Mesenchymal stem cell (in vitro differentiated cells and primary cell): Measurements from ENCODE around the gene PLPP4.

ENCODE experiments used
- DNase-seq: peaks from one replicate; pipeline ENCODE4 v3.0.0-alpha.2; 2013
- H2AFZ ChIP-seq: one replicate; pipeline ENCODE4 v1.6.1; 2013; ENCODE audit warnings: low read depth, mild to moderate bottlenecking, control low read depth, inconsistent platforms, low read length, moderate library complexity
- H2AK5ac ChIP-seq: 2 replicates; pipeline ENCODE4 v1.6.1; 2013; ENCODE audit warnings: low read length, moderate library complexity, mild to moderate bottlenecking, inconsistent platforms; ENCODE audit not compliant: severe bottlenecking
- H2BK120ac ChIP-seq: one replicate; pipeline ENCODE4 v1.6.1; 2013; ENCODE audit warnings: low read depth, mild to moderate bottlenecking, inconsistent platforms, low read length, moderate library complexity
- H2BK12ac ChIP-seq, 2 experiments: one replicate each; pipeline ENCODE4 v1.6.1; 2013; ENCODE audit warnings: inconsistent platforms in 2 of 2, low read length in 2 of 2, mild to moderate bottlenecking in 2 of 2, moderate library complexity in 2 of 2, control low read depth in 1 of 2
- H2BK15ac ChIP-seq: one replicate; pipeline ENCODE4 v1.6.1; 2013; ENCODE audit warnings: mild to moderate bottlenecking, low read depth, inconsistent platforms; ENCODE audit not compliant: poor library complexity, severe bottlenecking
- H2BK5ac ChIP-seq: 2 replicates; pipeline ENCODE4 v1.6.1; 2013; ENCODE audit warnings: low read depth, mild to moderate bottlenecking, low read length, control low read depth, inconsistent platforms; ENCODE audit not compliant: poor library complexity, severe bottlenecking
- H3K14ac ChIP-seq, 2 experiments: one replicate each; pipeline ENCODE4 v1.6.1; 2013; ENCODE audit warnings: inconsistent platforms in 2 of 2, low read length in 2 of 2, control low read depth in 1 of 2, mild to moderate bottlenecking in 1 of 2, moderate library complexity in 1 of 2
- H3K18ac ChIP-seq, 2 experiments: one replicate each; pipeline ENCODE4 v1.6.1; 2013; ENCODE audit warnings: inconsistent platforms in 2 of 2, low read length in 2 of 2, control low read depth in 1 of 2, low read depth in 1 of 2, mild to moderate bottlenecking in 1 of 2
- H3K23ac ChIP-seq, 2 experiments: one replicate each; pipeline ENCODE4 v1.6.1; 2013; ENCODE audit warnings: inconsistent platforms in 2 of 2, low read length in 2 of 2, mild to moderate bottlenecking in 2 of 2, moderate library complexity in 2 of 2, control low read depth in 1 of 2
- H3K27ac ChIP-seq: 2 replicates; pipeline ENCODE4 v1.5.1; 2013; ENCODE audit warnings: mild to moderate bottlenecking, moderate library complexity, low read length, control low read depth, inconsistent platforms; ENCODE audit not compliant: poor library complexity, severe bottlenecking
- H3K27me3 ChIP-seq, 2 experiments: 2 replicates each; pipeline versions ENCODE4 v1.6.1 to v1.7.0; 2013; ENCODE audit warnings: low read length in 2 of 2, mild to moderate bottlenecking in 2 of 2, moderate library complexity in 2 of 2, control low read depth in 1 of 2, inconsistent platforms in 1 of 2; ENCODE audit not compliant: control insufficient read depth in 1 of 2, insufficient read depth in 1 of 2
- H3K36me3 ChIP-seq, 2 experiments: 2 replicates each; pipeline versions ENCODE4 v1.6.1 to v1.7.0; 2013; ENCODE audit warnings: low read length in 2 of 2, control low read depth in 1 of 2, inconsistent platforms in 1 of 2, low read depth in 1 of 2, mild to moderate bottlenecking in 1 of 2; ENCODE audit not compliant: insufficient read depth in 2 of 2, control insufficient read depth in 1 of 2
- H3K4ac ChIP-seq, 2 experiments: one replicate each; pipeline ENCODE4 v1.6.1; 2013; ENCODE audit warnings: inconsistent platforms in 2 of 2, low read length in 2 of 2, mild to moderate bottlenecking in 2 of 2, moderate library complexity in 2 of 2, control low read depth in 1 of 2, low read depth in 1 of 2
- H3K4me1 ChIP-seq: 2 replicates; pipeline ENCODE4 v1.6.1; 2013; ENCODE audit warnings: low read depth, low read length, control low read depth; ENCODE audit not compliant: control insufficient read depth, insufficient read depth
- H3K4me2 ChIP-seq: 2 replicates; pipeline ENCODE4 v1.6.1; 2013; ENCODE audit warnings: low read length, mild to moderate bottlenecking, inconsistent platforms; ENCODE audit not compliant: poor library complexity, severe bottlenecking
- H3K4me3 ChIP-seq, 2 experiments: 2 replicates each; pipeline versions ENCODE4 v1.5.1 to v1.7.0; 2013; ENCODE audit warnings: low read length in 2 of 2, mild to moderate bottlenecking in 2 of 2, control low read depth in 1 of 2, low read depth in 1 of 2; ENCODE audit not compliant: insufficient read depth in 1 of 2
- H3K79me1 ChIP-seq: replicated peaks from 2 replicates; pipeline ENCODE4 v1.6.1; 2013; ENCODE audit warnings: mild to moderate bottlenecking, control low read depth, low read length, inconsistent platforms; ENCODE audit not compliant: poor library complexity, severe bottlenecking
- H3K9ac ChIP-seq: 2 replicates; pipeline ENCODE4 v1.7.0; 2013; ENCODE audit warnings: mild to moderate bottlenecking, low read length, moderate library complexity
- H3K9me3 ChIP-seq: 2 replicates; pipeline ENCODE4 v1.7.0; 2013; ENCODE audit warnings: mild to moderate bottlenecking, low read length; ENCODE audit not compliant: control insufficient read depth
- H4K8ac ChIP-seq: one replicate; pipeline ENCODE4 v1.6.1; 2013; ENCODE audit warnings: inconsistent platforms, mild to moderate bottlenecking, low read length, moderate library complexity
- H4K91ac ChIP-seq: one replicate; pipeline ENCODE4 v1.6.1; 2013; ENCODE audit warnings: mild to moderate bottlenecking, low read length, inconsistent platforms
- WGBS: methylation state at CpG from one replicate; pipeline ENCODE4 v1.1.7; 2013; ENCODE audit warnings: mixed read lengths; 5-methylcytosine and 5-hydroxymethylcytosine counted together

The PLPP4 gene

DNA sequence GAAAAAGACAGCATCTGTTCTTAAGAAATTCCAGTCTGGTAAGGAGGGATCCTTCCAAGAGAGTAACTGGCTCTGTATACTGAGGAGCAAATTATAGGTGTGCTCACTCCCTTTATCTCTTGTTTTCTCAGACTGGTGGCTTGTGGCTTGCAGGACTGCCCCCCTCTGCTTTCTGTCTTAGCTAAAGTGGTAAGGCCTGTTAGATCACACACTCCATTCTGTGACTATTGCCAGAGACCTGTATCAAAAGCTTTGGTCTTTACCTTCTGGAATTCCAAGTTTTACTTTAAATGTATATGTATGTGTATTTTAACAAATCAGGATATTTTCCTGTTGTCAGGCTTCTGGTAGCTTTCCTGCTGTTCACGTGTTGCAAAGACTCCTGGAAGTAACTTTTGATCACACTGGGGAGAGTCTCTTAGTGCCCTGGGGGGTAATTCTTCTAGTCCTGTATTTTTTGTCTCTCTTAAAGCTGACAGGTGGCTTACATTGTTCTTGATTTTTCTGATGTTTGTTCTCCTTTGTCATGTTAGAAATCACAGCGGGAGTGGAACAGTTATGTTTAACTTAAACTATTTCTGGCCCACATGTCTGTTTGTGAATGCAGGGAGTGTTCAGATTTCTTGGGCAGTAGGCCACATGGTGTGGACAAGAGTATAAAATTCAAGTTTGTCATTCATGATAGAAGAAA lies 99.0 kb downstream of the PLPP4 start:
- Histone ChIP-seq H2BK120ac (no peak overlapping the region), H2BK12ac (no peak overlapping the region), H3K4ac (no peak overlapping the region), H3K4me2 (no peak overlapping the region), H3K23ac (no peak overlapping the region), H3K79me1 (no peaks in the 10 kb centered on the region), H3K14ac (no peak overlapping the region), H3K27ac (no peak overlapping the region), H2AK5ac (no peak overlapping the region), H3K18ac (no peak overlapping the region), H3K4me3 (no peak overlapping the region), H3K4me1 (no peaks in the 10 kb centered on the region), H4K8ac (no peak overlapping the region), H3K9me3 (peaks cover 13% of the 10 kb centered on the region), H2BK15ac (no peak overlapping the region), H3K27me3 (no peaks in the 10 kb centered on the region), H4K91ac (no peak overlapping the region), H2AFZ (no peak overlapping the region), H3K9ac (no peak overlapping the region), H3K36me3 (no peaks in the 10 kb centered on the region), H2BK5ac (no peak overlapping the region)
- WGBS = 78% methylated on average over 2 of the region's 2 CpGs
- DNase-seq = no peak

- Histone ChIP-seq H2AFZ (no peak overlapping the region), H3K4me1 (no peaks in the 10 kb centered on the region), H3K27ac (no peak overlapping the region), H3K18ac (no peak overlapping the region), H3K14ac (no peak overlapping the region), H3K36me3 (no peaks in the 10 kb centered on the region), H3K27me3 (no peaks in the 10 kb centered on the region), H3K23ac (no peak overlapping the region), H2BK15ac (no peak overlapping the region), H3K9ac (no peak overlapping the region), H3K79me1 (no peaks in the 10 kb centered on the region), H2BK12ac (no peak overlapping the region), H2BK120ac (no peak overlapping the region), H2BK5ac (no peak overlapping the region), H3K4me3 (no peak overlapping the region), H3K4ac (no peak overlapping the region), H4K91ac (no peak overlapping the region), H3K4me2 (no peak overlapping the region), H2AK5ac (no peak overlapping the region), H4K8ac (no peak overlapping the region), H3K9me3 (peaks cover 13% of the 10 kb centered on the region)
- DNase-seq = no peak
- WGBS = 77% methylated on average over 3 of the region's 4 CpGs
Observed at GRCh38 chr10:120557311-120557710, 100.3 kb downstream of the PLPP4 start.

DNA sequence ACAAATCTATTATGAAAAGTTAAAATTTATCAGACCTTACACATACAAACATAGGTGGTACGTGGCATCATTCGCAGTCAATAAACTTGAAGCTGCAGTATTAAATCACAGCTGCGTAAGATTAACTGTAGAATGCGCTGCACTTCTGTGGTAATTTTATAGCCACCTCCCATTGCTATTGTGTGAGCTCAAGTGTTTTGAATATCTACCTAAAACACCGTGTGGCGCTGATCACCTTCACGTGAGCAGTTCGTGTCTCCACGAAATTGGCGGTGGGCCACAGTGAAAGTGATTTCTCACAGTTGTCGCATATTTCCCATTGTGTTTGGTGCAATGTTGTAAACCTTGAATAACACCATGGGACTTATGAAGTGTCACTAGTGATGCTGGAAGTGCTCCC lies 102.8 kb downstream of the PLPP4 start:
- Histone ChIP-seq H3K9me3 (no peaks in the 10 kb centered on the region), H2AK5ac (no peak overlapping the region), H3K36me3 (no peaks in the 10 kb centered on the region), H3K79me1 (no peaks in the 10 kb centered on the region), H4K91ac (no peak overlapping the region), H3K14ac (no peak overlapping the region), H3K4me2 (no peak overlapping the region), H3K27ac (no peak overlapping the region), H2BK12ac (no peak overlapping the region), H2BK5ac (no peak overlapping the region), H4K8ac (no peak overlapping the region), H2BK15ac (no peak overlapping the region), H3K18ac (no peak overlapping the region), H2BK120ac (no peak overlapping the region), H3K27me3 (no peaks in the 10 kb centered on the region), H3K4ac (no peak overlapping the region), H3K4me1 (no peaks in the 10 kb centered on the region), H3K9ac (no peak overlapping the region), H3K4me3 (no peak overlapping the region), H2AFZ (no peak overlapping the region), H3K23ac (no peak overlapping the region)
- WGBS = 77% methylated on average over 11 of the region's 11 CpGs
- no peak for DNase-seq

DNA sequence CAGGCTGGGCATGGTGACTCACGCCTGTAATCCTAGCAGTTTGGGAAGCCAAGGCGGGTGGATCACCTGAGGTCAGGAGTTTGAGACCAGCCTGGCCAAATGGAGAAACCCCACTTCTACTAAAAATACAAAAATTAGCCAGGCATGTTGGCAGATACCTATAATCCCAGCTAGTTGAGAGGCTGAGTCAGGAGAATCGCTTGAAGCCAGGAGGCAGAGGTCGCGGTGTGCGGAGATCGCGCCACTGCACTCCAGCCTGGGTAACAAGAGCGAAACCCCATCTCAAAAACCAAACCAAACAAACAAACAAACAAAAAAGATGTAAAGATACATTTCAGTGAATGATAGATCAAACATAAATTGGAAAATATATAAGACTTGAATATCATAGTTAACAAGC lies 105.9 kb downstream of the PLPP4 start:
- Histone ChIP-seq H4K91ac (no peak overlapping the region), H3K27ac (no peak overlapping the region), H3K4me2 (no peak overlapping the region), H4K8ac (no peak overlapping the region), H3K4me3 (no peak overlapping the region), H3K9me3 (no peaks in the 10 kb centered on the region), H3K27me3 (no peaks in the 10 kb centered on the region), H2AFZ (no peak overlapping the region), H3K4me1 (no peaks in the 10 kb centered on the region), H2AK5ac (no peak overlapping the region), H2BK120ac (no peak overlapping the region), H3K4ac (no peak overlapping the region), H3K9ac (no peak overlapping the region), H2BK12ac (no peak overlapping the region), H3K14ac (no peak overlapping the region), H3K23ac (no peak overlapping the region), H2BK5ac (no peak overlapping the region), H2BK15ac (no peak overlapping the region), H3K36me3 (no peaks in the 10 kb centered on the region), H3K79me1 (no peaks in the 10 kb centered on the region), H3K18ac (no peak overlapping the region)
- WGBS = 94% methylated on average over 6 of the region's 9 CpGs
- DNase-seq = no peak
